GM19240 (cell line): ENCODE measurements around the gene RET.

ENCODE experiments used
- DNase-seq: peaks from one replicate; pipeline ENCODE4 v3.0.0; 2011; ENCODE audit warnings: low spot score; ENCODE audit not compliant: insufficient read length

Gene RET

DNA sequence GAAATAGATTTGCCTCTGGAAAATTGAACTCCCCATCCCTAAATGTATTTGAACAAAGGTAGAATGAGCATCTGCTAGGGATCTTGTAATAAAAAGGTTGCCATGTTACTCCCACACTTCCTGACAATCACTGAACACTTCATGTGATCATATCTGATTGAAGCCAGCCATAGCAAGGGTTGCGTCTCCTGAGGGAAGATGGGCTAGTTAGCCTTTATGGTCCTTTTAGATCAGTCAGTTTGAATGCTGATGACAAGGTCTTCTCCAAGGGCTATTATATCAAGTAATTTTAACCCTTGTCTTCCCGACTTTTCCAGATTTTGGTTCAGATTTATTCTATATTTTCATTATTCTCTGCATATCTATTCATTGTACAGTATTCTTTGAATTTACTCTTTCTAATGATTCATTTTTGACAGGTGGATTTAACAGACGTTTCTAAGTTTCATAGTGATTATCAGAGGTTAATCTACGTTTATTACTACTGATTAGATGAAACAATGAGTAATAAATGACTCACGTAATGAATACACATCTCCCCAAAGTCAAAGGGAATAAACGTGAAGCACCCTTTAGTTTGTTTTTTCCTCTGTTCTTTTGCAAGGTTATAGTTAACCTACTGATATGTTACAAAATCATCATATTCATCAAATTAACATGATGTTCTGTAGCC, 89.5 kb downstream of the RET start:
- DNase-seq, result no peak

GRCh38 chr10:43166880-43167497, 90.1 kb downstream of the RET start:
- no peak for DNase-seq

- DNase-seq, result no peak
These were observed 90.6 kb downstream of the RET start for GRCh38 chr10:43167498-43167889.

DNA sequence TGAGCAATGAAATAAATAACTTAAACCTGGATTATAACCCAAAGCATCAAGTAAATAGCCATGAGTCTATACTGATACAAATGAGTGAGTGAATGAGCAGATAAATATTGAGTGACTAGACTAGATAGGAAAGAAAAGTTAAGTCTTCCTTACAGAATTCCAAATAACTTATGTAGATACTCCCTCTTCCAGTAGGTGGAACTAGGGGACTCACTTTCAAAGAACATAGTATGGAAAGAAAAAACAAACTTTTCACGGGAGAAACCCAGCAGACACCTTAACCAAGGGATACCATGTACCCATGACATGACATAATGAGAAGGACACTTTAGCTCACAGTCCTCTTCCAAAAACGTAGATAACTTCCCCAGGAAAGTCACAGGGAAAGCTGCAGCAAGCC, 93.6 kb downstream of the RET start:
- no peak for DNase-seq

DNA sequence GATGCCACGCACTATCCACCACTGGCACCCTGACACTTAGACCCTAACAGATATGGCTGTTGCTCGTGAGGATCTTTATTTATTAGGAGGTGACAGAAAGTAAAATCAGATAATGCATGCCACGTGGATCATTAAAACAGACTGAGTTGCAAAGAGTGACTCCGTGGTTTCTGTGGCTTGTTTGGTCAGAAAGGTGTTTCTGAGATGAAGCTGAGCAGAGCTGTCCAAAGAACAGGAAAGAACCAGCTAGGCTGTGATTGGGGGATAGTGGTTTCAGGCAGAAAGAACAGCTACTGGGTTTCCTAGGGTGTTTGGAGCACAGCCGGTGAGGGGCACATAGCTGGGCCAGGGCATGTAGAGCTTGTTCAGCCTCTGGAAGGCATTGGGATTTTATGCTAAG, 95.8 kb downstream of the RET start:
- DNase-seq, result no peak

DNA sequence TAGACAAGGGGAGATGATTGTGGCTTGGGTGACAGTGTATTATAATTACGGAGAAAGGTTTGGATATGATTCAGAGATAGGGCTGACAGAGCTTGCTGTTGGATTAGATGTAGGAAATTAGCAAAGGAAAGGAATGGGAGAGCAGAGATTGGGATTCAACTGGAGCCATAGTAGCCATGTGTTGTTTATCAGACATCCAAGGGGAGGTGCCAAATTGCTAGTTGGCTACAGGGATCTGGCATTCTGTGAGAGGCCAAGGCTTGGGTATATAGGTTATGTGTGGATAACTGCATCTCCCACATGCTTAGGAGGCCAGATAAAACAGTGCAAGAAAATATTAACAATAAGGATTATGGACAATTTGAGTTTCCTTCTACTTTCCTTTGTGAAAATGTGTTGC, 96.3 kb downstream of the RET start:
- no peak for DNase-seq

DNA sequence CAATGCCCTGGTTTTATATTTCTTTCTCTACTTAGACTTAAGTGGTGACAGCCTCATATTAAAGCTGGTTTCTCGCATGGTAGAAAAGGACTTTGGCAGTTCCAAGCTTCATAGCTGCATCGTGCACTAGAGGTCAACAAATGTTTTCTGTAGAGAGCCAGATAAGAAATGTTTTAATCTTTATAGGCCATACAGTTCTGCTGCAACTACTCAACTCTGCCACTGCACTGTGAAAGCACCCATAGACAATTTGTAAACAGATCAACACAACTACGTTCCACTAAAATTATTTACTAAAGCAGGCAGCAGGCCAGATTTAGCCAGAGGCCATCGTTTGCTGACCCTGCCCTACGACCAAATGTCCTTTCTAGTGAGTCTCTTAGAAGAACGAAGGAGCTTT, 98.1 kb downstream of the RET start:
- no peak for DNase-seq

- DNase-seq, result no peak
These were observed 99.4 kb downstream of the RET start for GRCh38 chr10:43176271-43176670.

DNA sequence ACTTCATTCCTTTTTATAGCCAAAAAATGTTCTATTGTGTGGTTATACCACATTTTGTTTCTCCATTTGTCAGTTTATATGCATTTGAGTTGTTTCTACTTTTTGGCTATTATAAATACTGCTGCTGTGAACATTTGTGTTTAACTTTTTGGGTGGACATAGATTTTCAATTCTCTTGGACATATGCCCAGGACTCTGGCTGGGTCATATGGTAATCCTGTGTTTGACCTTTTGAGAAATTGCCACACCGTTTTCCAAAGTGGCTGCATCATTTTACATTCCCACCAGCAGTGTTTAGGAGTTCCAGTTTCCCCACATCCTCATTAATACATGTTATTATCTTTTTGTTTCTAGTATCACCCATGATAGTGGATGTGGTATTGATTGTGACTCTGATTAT, 100.7 kb downstream of the RET start:
- no peak for DNase-seq
